ENCODE results near the gene PRPF40B. TPM values are rescaled to one million over a fixed set of nuclear protein-coding genes. Genes with fewer than 3 reads are reported as not detected.

Gene PRPF40B
- total and polyA plus RNA-seq, 4 donors: 11.3 to 69.0 (median 34.6) TPM

- H3K4me3 ChIP-seq (ENCODE audit: low read length in 2 of 2): no peak overlapping the region
- H3K36me3 ChIP-seq (ENCODE audit: control insufficient read depth in 1 of 2, insufficient read depth in 2 of 2, low read length in 1 of 2): peaks cover 0 to 2% of the 10 kb centered on the region in 2 donors
- H3K9me3 ChIP-seq (ENCODE audit: control insufficient read depth, low read length): no peaks in the 10 kb centered on the region
- DNase-seq: peak in 1 of 2 donors; percentile 43
- H3K27me3 ChIP-seq (ENCODE audit: control insufficient read depth in 1 of 2, insufficient read depth in 2 of 2, low read length in 1 of 2): no peaks in the 10 kb centered on the region
- H3K27ac ChIP-seq (ENCODE audit: low read depth in 1 of 2, low read length in 2 of 2): no peak overlapping the region
- 97 to 99% methylated on average over 13 of the region's 13 CpGs for WGBS, 2 donors
- intact Hi-C loops (cut with DNase I): no loop called here
- no peaks in the 10 kb centered on the region for H3K4me1 ChIP-seq (ENCODE audit: control insufficient read depth in 1 of 2, insufficient read depth in 2 of 2, low read length in 2 of 2)
- no peak for ATAC-seq (ENCODE audit: low FRiP score)
Measured at GRCh38 chr12:49658276-49658675, 34.9 kb downstream of the PRPF40B start.

- Histone ChIP-seq H3K4me1 (ENCODE audit: control insufficient read depth in 1 of 2, insufficient read depth in 2 of 2, low read length in 2 of 2) (no peaks in the 10 kb centered on the region), H3K36me3 (ENCODE audit: control insufficient read depth in 1 of 2, insufficient read depth in 2 of 2, low read length in 1 of 2) (peaks cover 0 to 2% of the 10 kb centered on the region in 2 donors), H3K9me3 (ENCODE audit: control insufficient read depth, low read length) (no peaks in the 10 kb centered on the region), H3K4me3 (ENCODE audit: low read length in 2 of 2) (no peak overlapping the region), H3K27ac (ENCODE audit: low read depth in 1 of 2, low read length in 2 of 2) (no peak overlapping the region), H3K27me3 (ENCODE audit: control insufficient read depth in 1 of 2, insufficient read depth in 2 of 2, low read length in 1 of 2) (no peaks in the 10 kb centered on the region)
- ATAC-seq (ENCODE audit: low FRiP score) (no peak), DNase-seq (no peak)
- WGBS, 2 donors: 82 to 87% methylated on average over 1 of the region's 1 CpG
- intact Hi-C loops (cut with DNase I): no loop called here
Measured at GRCh38 chr12:49659753-49660152, 36.4 kb downstream of the PRPF40B start.

GRCh38 chr12:49661191-49661590 lies 37.8 kb downstream of the PRPF40B start:
- 93 to 95% methylated on average over 3 of the region's 3 CpGs for WGBS, 2 donors
- ATAC-seq (ENCODE audit: low FRiP score): no peak

GRCh38 chr12:49661746-49662145 lies 38.4 kb downstream of the PRPF40B start:
- 95 to 98% methylated on average over 3 of the region's 3 CpGs for WGBS, 2 donors
- intact Hi-C loops (cut with DNase I): no loop called here
- H3K9me3 ChIP-seq (ENCODE audit: control insufficient read depth, low read length): no peaks in the 10 kb centered on the region
- no peak overlapping the region for H3K4me3 ChIP-seq (ENCODE audit: low read length in 2 of 2)
- no peaks in the 10 kb centered on the region for H3K4me1 ChIP-seq (ENCODE audit: control insufficient read depth in 1 of 2, insufficient read depth in 2 of 2, low read length in 2 of 2)
- peaks cover 0 to 1% of the 10 kb centered on the region in 2 donors for H3K36me3 ChIP-seq (ENCODE audit: control insufficient read depth in 1 of 2, insufficient read depth in 2 of 2, low read length in 1 of 2)
- H3K27me3 ChIP-seq (ENCODE audit: control insufficient read depth in 1 of 2, insufficient read depth in 2 of 2, low read length in 1 of 2): no peaks in the 10 kb centered on the region
- H3K27ac ChIP-seq (ENCODE audit: low read depth in 1 of 2, low read length in 2 of 2): no peak overlapping the region
- ATAC-seq (ENCODE audit: low FRiP score): no peak
- DNase-seq: peak in 1 of 2 donors; percentile 15

More at GRCh38 chr12:49661191-49661590, 37.8 kb downstream of the PRPF40B start:
- Histone ChIP-seq H3K4me3 (ENCODE audit: low read length in 2 of 2) (no peak overlapping the region), H3K27me3 (ENCODE audit: control insufficient read depth in 1 of 2, insufficient read depth in 2 of 2, low read length in 1 of 2) (no peaks in the 10 kb centered on the region), H3K27ac (ENCODE audit: low read depth in 1 of 2, low read length in 2 of 2) (no peak overlapping the region), H3K9me3 (ENCODE audit: control insufficient read depth, low read length) (no peaks in the 10 kb centered on the region), H3K36me3 (ENCODE audit: control insufficient read depth in 1 of 2, insufficient read depth in 2 of 2, low read length in 1 of 2) (peaks cover 0 to 2% of the 10 kb centered on the region in 2 donors), H3K4me1 (ENCODE audit: control insufficient read depth in 1 of 2, insufficient read depth in 2 of 2, low read length in 2 of 2) (no peaks in the 10 kb centered on the region)
- intact Hi-C loops (cut with DNase I): no loop called here
- no peak for DNase-seq

- Histone ChIP-seq H3K36me3 (ENCODE audit: control insufficient read depth in 1 of 2, insufficient read depth in 2 of 2, low read length in 1 of 2) (no peaks in the 10 kb centered on the region), H3K27me3 (ENCODE audit: control insufficient read depth in 1 of 2, insufficient read depth in 2 of 2, low read length in 1 of 2) (no peaks in the 10 kb centered on the region), H3K9me3 (ENCODE audit: control insufficient read depth, low read length) (no peaks in the 10 kb centered on the region), H3K27ac (ENCODE audit: low read depth in 1 of 2, low read length in 2 of 2) (peak overlapping the region in 1 of 2 donors; percentile 54), H3K4me1 (ENCODE audit: control insufficient read depth in 1 of 2, insufficient read depth in 2 of 2, low read length in 2 of 2) (no peaks in the 10 kb centered on the region), H3K4me3 (ENCODE audit: low read length in 2 of 2) (no peak overlapping the region)
- intact Hi-C loops (cut with DNase I): no loop called here
- DNase-seq (peak; percentile 81 to 89), ATAC-seq (ENCODE audit: low FRiP score) (peak; percentile 78)
- WGBS, 2 donors: 11 to 14% methylated on average over 5 of the region's 5 CpGs
Measured at GRCh38 chr12:49662998-49663843, 39.9 kb downstream of the PRPF40B start.

GRCh38 chr12:49664167-49664566 lies 40.8 kb downstream of the PRPF40B start:
- peak in 1 of 2 donors; percentile 58 for DNase-seq
- no peak overlapping the region for H3K27ac ChIP-seq (ENCODE audit: low read depth in 1 of 2, low read length in 2 of 2)
- intact Hi-C loops (cut with DNase I): no loop called here

GRCh38 chr12:49664591-49665239 lies 41.4 kb downstream of the PRPF40B start:
- ATAC-seq (ENCODE audit: low FRiP score): no peak
- H3K9me3 ChIP-seq (ENCODE audit: control insufficient read depth, low read length): no peaks in the 10 kb centered on the region
- H3K4me3 ChIP-seq (ENCODE audit: low read length in 2 of 2): no peak overlapping the region
- intact Hi-C loops (cut with DNase I): no loop called here
- no peak overlapping the region for H3K27ac ChIP-seq (ENCODE audit: low read depth in 1 of 2, low read length in 2 of 2)
- H3K4me1 ChIP-seq (ENCODE audit: control insufficient read depth in 1 of 2, insufficient read depth in 2 of 2, low read length in 2 of 2): no peaks in the 10 kb centered on the region
- H3K27me3 ChIP-seq (ENCODE audit: control insufficient read depth in 1 of 2, insufficient read depth in 2 of 2, low read length in 1 of 2): no peaks in the 10 kb centered on the region
- 87 to 89% methylated on average over 4 of the region's 4 CpGs for WGBS, 2 donors
- H3K36me3 ChIP-seq (ENCODE audit: control insufficient read depth in 1 of 2, insufficient read depth in 2 of 2, low read length in 1 of 2): no peaks in the 10 kb centered on the region
- DNase-seq: peak in 1 of 2 donors; percentile 23

More at GRCh38 chr12:49664167-49664566, 40.8 kb downstream of the PRPF40B start:
- Histone ChIP-seq H3K27me3 (ENCODE audit: control insufficient read depth in 1 of 2, insufficient read depth in 2 of 2, low read length in 1 of 2) (no peaks in the 10 kb centered on the region), H3K9me3 (ENCODE audit: control insufficient read depth, low read length) (no peaks in the 10 kb centered on the region), H3K36me3 (ENCODE audit: control insufficient read depth in 1 of 2, insufficient read depth in 2 of 2, low read length in 1 of 2) (no peaks in the 10 kb centered on the region), H3K4me3 (ENCODE audit: low read length in 2 of 2) (no peak overlapping the region), H3K4me1 (ENCODE audit: control insufficient read depth in 1 of 2, insufficient read depth in 2 of 2, low read length in 2 of 2) (no peaks in the 10 kb centered on the region)
- no peak for ATAC-seq (ENCODE audit: low FRiP score)
- 98 to 99% methylated on average over 4 of the region's 4 CpGs for WGBS, 2 donors

- H3K4me1 ChIP-seq (ENCODE audit: control insufficient read depth in 1 of 2, insufficient read depth in 2 of 2, low read length in 2 of 2): no peaks in the 10 kb centered on the region
- H3K36me3 ChIP-seq (ENCODE audit: control insufficient read depth in 1 of 2, insufficient read depth in 2 of 2, low read length in 1 of 2): no peaks in the 10 kb centered on the region
- H3K27ac ChIP-seq (ENCODE audit: low read depth in 1 of 2, low read length in 2 of 2): no peak overlapping the region
- DNase-seq (peak in 1 of 2 donors; percentile 55), ATAC-seq (ENCODE audit: low FRiP score) (no peak)
- 43 to 58% methylated on average over 2 of the region's 2 CpGs for WGBS, 2 donors
- intact Hi-C loops (cut with DNase I): no loop called here
- H3K4me3 ChIP-seq (ENCODE audit: low read length in 2 of 2): no peak overlapping the region
- H3K27me3 ChIP-seq (ENCODE audit: control insufficient read depth in 1 of 2, insufficient read depth in 2 of 2, low read length in 1 of 2): no peaks in the 10 kb centered on the region
- H3K9me3 ChIP-seq (ENCODE audit: control insufficient read depth, low read length): no peaks in the 10 kb centered on the region
Measured at GRCh38 chr12:49665384-49665783, 42.0 kb downstream of the PRPF40B start.

All from aorta (tissue), 5 donors.